Adrenal gland (tissue), 12 donors: Measurements from ENCODE around the gene ABCC4. TPM values are rescaled to one million over a fixed set of nuclear protein-coding genes. Genes with fewer than 3 reads are reported as not detected.

Experiments
- DNase-seq, 7 donors: peaks; one replicate each; pipeline ENCODE4 v3.0.0-alpha.2; 2019 to 2020
- H3K27ac ChIP-seq, 5 donors: fragments of 200-600 bp; sonication (generic) in 4 of 5; 1 replicate in 3 of 5; 2 replicates in 2 of 5; pipeline versions ENCODE4 v1.5.1 to v1.8.0; 2016 to 2020; ENCODE audit warnings: mild to moderate bottlenecking in 1 of 5
- H3K27me3 ChIP-seq: fragments of 200-600 bp; 2 replicates; pipeline ENCODE4 v1.8.0; 2021
- H3K36me3 ChIP-seq, 2 donors: fragments of 200-600 bp; replicated peaks in 1 of 2; 1 replicate in 1 of 2; 2 replicates in 1 of 2; pipeline versions ENCODE4 v1.5.1 to v1.8.0; 2018 to 2022
- H3K4me1 ChIP-seq, 2 donors: fragments of 200-600 bp; replicated peaks in 1 of 2; 1 replicate in 1 of 2; 2 replicates in 1 of 2; pipeline versions ENCODE4 v1.5.1 to v1.8.0; 2018 to 2021
- H3K4me3 ChIP-seq, 4 donors: fragments of 200-600 bp; sonication (generic) in 3 of 4; one replicate each; pipeline ENCODE4 v1.5.1; 2016 to 2018
- H3K9me3 ChIP-seq, 3 donors: fragments of 200-600 bp; sonication (generic) in 1 of 3; replicated peaks in 1 of 3; 1 replicate in 2 of 3; 2 replicates in 1 of 3; pipeline versions ENCODE4 v1.5.1 to v1.8.0; 2016 to 2021
- POLR2A ChIP-seq, 2 donors: fragments of 450-650 bp; IDR thresholded peaks; one replicate each; pipeline ENCODE4 v1.6.1; 2017; ENCODE audit warnings: antibody characterized with exemption in 2 of 2, mild to moderate bottlenecking in 2 of 2, moderate library complexity in 1 of 2
- WGBS, 4 donors: extraction: QIAGEN DNeasy Blood & Tissue Kit in 2 of 4; methylation state at CpG; one replicate each; pipeline versions ENCODE4 v1.1.5 to v1.1.7; 2013 to 2017; 5-methylcytosine and 5-hydroxymethylcytosine counted together
- intact Hi-C, 2 donors: fragments of 100-400 bp; cut with DNase I; formaldehyde crosslinking; loops; one replicate each; pipeline versions ENCODE4 v1.14.1 to v1.15.0; 2022 to 2023
- polyA plus RNA-seq, 3 donors: library from polyadenylated mRNA; stranded (reverse); fragments of 200-250 nt in 2 of 3; fragments of 350-450 nt in 1 of 3; fragmentation: Illumina TruSeq in 1 of 3; extraction: RNeasy Lipid Tissue Mini Kit (QIAGEN cat#74804) in 1 of 3; gene quantifications; one replicate each; pipeline ENCODE4 v1.2.3, GENCODE V29; 2013 to 2014
- total RNA-seq, 9 donors: library from RNA; depleted of rRNA in 4 of 9; stranded (reverse); fragments of >200 nt in 4 of 9; fragments of 120-200 nt in 1 of 9; fragmentation: NEBNext Ultra II Directional in 1 of 9; extraction: Animal tissue kit (Norgen Biotek cat#: 25700) in 1 of 9; gene quantifications; one replicate each; pipeline versions ENCODE4 v1.1.0 to v1.2.4, GENCODE V29; 2013 to 2023
- TF ChIP-seq, protein P1 (sequence below), 6 experiments: fragments of 450-650 bp in 4 of 6; fragments of 200-600 bp in 2 of 6; sonication (generic) in 1 of 6; IDR thresholded peaks; 1 replicate in 5 of 6; 2 replicates in 1 of 6; pipeline versions ENCODE4 v1.5.1 to v1.8.0; 2016 to 2021; ENCODE audit warnings: antibody characterized with exemption in 6 of 6, mild to moderate bottlenecking in 2 of 6, moderate library complexity in 1 of 6
- donor health status: healthy with polysubstance abuse.
- donor health status: Bipolar disorder and iron deficiency.
- donor health status: DM: yes; HTN: yes; CAD: no.
- donor health status: DM: no; HTN: no; CAD: no.
- donor health status: DM: no; HTN: no; CAD: no.
- donor health status: DM: yes; HTN: yes; CAD: no.

Gene ABCC4
- total and polyA plus RNA-seq, 12 donors = 0.56 to 6.6 (median 3.4) TPM

- Histone ChIP-seq H3K4me1 (no peaks in the 10 kb centered on the region), H3K9me3 (no peaks in the 10 kb centered on the region), H3K36me3 (no peaks in the 10 kb centered on the region), H3K27me3 (no peaks in the 10 kb centered on the region), H3K27ac (no peak overlapping the region), H3K4me3 (no peak overlapping the region)
- TF ChIP-seq, protein P1, sequence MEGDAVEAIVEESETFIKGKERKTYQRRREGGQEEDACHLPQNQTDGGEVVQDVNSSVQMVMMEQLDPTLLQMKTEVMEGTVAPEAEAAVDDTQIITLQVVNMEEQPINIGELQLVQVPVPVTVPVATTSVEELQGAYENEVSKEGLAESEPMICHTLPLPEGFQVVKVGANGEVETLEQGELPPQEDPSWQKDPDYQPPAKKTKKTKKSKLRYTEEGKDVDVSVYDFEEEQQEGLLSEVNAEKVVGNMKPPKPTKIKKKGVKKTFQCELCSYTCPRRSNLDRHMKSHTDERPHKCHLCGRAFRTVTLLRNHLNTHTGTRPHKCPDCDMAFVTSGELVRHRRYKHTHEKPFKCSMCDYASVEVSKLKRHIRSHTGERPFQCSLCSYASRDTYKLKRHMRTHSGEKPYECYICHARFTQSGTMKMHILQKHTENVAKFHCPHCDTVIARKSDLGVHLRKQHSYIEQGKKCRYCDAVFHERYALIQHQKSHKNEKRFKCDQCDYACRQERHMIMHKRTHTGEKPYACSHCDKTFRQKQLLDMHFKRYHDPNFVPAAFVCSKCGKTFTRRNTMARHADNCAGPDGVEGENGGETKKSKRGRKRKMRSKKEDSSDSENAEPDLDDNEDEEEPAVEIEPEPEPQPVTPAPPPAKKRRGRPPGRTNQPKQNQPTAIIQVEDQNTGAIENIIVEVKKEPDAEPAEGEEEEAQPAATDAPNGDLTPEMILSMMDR (IDR thresholded peaks at IDR 0.05) = no peak
- TF ChIP-seq POLR2A (IDR thresholded peaks at IDR 0.05) = no peak
- WGBS, 4 donors = 74 to 80% (median 78%) methylated on average over 3 of the region's 3 CpGs
- intact Hi-C loops = no loop called here
- no peak for DNase-seq
Observed at GRCh38 chr13:95128045-95128643, 173.1 kb downstream of the ABCC4 start.

DNA sequence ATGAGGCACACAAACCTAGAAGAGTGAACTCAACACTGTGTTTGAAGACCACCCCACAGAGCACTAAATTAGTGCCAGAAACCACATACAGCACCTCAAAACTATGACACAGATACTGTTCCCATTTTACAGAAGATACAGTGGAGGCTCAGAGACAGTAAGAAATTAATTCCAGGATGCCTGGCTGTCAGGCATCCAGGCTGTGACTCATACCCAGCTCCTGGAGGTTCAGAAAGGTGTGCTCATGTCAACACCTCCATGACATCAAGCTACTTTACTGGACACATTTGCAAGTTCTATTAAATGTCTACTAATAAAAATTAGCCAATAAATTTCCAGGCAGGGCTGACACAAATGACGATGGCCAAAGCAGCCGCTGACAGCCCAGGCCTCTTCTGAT is 176.3 kb downstream of the ABCC4 start:
- Histone ChIP-seq H3K4me1 (no peaks in the 10 kb centered on the region), H3K27me3 (no peaks in the 10 kb centered on the region), H3K36me3 (no peaks in the 10 kb centered on the region), H3K9me3 (no peaks in the 10 kb centered on the region), H3K27ac (no peak overlapping the region), H3K4me3 (no peak overlapping the region)
- TF ChIP-seq, protein P1 (IDR thresholded peaks at IDR 0.05) = no peak
- TF ChIP-seq POLR2A (IDR thresholded peaks at IDR 0.05) = no peak
- intact Hi-C loops = no loop called here
- WGBS, 4 donors = 92 to 100% (median 95%) methylated on average over 2 of the region's 2 CpGs
- DNase-seq = no peak

DNA sequence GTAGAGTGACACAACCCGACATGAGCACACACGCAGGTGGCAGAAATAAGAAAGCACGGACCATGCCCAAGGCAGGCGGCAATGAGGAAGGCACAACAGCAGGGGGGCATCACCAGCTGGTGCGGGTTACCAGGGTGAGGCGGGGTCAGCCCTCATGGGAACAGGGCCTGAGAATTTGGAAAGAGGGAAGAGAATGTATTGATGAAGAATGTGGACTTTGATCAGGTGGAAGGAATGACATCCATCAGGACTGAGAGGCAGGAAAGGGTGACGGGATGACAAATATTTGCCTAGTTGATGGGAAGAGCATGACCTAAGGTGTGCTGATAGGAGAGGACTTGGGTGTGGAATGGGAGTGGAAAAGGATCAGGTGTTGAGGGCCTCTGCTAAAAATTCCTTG is 177.5 kb downstream of the ABCC4 start:
- H3K27me3 ChIP-seq = no peaks in the 10 kb centered on the region
- no peaks in the 10 kb centered on the region for H3K4me1 ChIP-seq
- H3K9me3 ChIP-seq = no peaks in the 10 kb centered on the region
- H3K27ac ChIP-seq = no peak overlapping the region
- TF ChIP-seq, protein P1 (IDR thresholded peaks at IDR 0.05) = no peak
- no peak for TF ChIP-seq POLR2A (IDR thresholded peaks at IDR 0.05)
- no peaks in the 10 kb centered on the region for H3K36me3 ChIP-seq
- intact Hi-C loops = no loop called here
- no peak for DNase-seq
- WGBS, 4 donors = 79 to 81% (median 81%) methylated on average over 7 of the region's 7 CpGs
- no peak overlapping the region for H3K4me3 ChIP-seq

DNA sequence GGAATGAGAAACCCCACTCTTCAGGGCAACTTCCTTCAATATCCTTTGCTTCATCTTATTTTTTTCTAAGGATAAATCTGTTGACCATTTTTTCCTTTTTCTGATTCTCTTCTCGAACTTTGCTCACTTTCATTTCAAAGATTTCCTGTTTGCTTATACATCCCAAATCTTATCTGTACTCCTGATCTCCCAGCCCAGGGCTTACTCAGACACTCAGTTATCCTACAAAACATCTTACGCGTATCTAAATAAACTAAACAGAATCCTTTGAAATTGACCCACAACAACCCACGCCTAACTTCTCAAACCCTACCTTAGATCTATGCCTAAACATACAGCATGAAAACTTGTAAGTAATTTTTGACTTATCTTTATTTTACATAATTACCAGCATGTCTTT is 179.2 kb downstream of the ABCC4 start:
- Histone ChIP-seq H3K36me3 (no peaks in the 10 kb centered on the region), H3K9me3 (no peaks in the 10 kb centered on the region), H3K4me1 (no peaks in the 10 kb centered on the region), H3K4me3 (no peak overlapping the region), H3K27me3 (no peaks in the 10 kb centered on the region), H3K27ac (no peak overlapping the region)
- intact Hi-C loops = no loop called here
- no peak for TF ChIP-seq POLR2A (IDR thresholded peaks at IDR 0.05)
- TF ChIP-seq, protein P1 (IDR thresholded peaks at IDR 0.05) = no peak
- no peak for DNase-seq
- WGBS, 4 donors = 83 to 88% (median 85%) methylated on average over 4 of the region's 4 CpGs
